Measurements from ENCODE around the gene STXBP5. TPM values are rescaled to one million over a fixed set of nuclear protein-coding genes. Genes with fewer than 3 reads are reported as not detected.

STXBP5 gene
- polyA plus RNA-seq, 1 donor (not counting 4 experiments of a cell fraction or from before 2014, with no cell fraction given): 19.4 TPM

DNA sequence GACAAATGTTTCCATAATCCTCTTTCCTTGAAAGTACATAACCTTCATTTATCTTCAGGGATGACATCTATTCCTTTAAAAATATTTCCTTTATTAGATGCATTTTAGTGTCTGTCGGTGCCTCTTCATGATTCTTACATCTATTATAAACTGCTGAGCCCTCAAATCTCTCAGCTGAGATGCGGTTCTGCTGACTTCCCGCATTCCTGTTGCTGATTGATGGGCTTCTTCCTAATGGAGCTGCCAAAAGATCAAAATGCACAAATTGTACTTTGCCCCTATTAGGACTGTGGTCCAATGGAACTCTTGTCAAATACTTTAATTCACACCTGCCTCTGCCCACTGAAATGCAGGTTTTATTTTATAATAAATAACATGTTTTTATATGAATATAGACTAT, 225.6 kb downstream of the STXBP5 start:
- Histone ChIP-seq H3K27me3 (ENCODE audit: control insufficient read depth, extremely low read depth, insufficient read depth, low read length) (no peaks in the 10 kb centered on the region), H3K27ac (ENCODE audit: control insufficient read depth, insufficient read depth, low read length) (no peak overlapping the region), H3K79me2 (ENCODE audit: control insufficient read depth, insufficient read depth, low read length) (no peaks in the 10 kb centered on the region), H3K4me1 (ENCODE audit: control insufficient read depth, extremely low read depth, insufficient read depth, low read length) (peaks cover 10% of the 10 kb centered on the region), H3K9me3 (ENCODE audit: control insufficient read depth, low read depth, low read length) (no peaks in the 10 kb centered on the region), H3K36me3 (ENCODE audit: control insufficient read depth in 2 of 2, extremely low read depth in 1 of 2, insufficient read depth in 2 of 2, low read length in 2 of 2) (no peaks in the 10 kb centered on the region), H3K9me1 (ENCODE audit: control insufficient read depth, extremely low read depth, insufficient read depth, low read length) (no peaks in the 10 kb centered on the region), H3K9ac (ENCODE audit: control insufficient read depth, extremely low read depth, insufficient read depth, low read length) (no peak overlapping the region), H3K4me3 (ENCODE audit: control insufficient read depth in 2 of 3, extremely low read depth in 1 of 3, insufficient read depth in 2 of 3, low read depth in 1 of 3, low read length in 3 of 3) (no peak overlapping the region), H4K20me1 (ENCODE audit: control insufficient read depth, extremely low read depth, insufficient read depth, low read length) (no peaks in the 10 kb centered on the region), H2AFZ (ENCODE audit: control insufficient read depth, low read length) (no peak overlapping the region), H3K4me2 (ENCODE audit: control insufficient read depth, extremely low read depth, insufficient read depth, low read depth, low read length) (no peak overlapping the region)
- no peak for FAIRE-seq
- no peak for DNase-seq (ENCODE audit: low read depth, low spot score)
- TF ChIP-seq, protein P1, sequence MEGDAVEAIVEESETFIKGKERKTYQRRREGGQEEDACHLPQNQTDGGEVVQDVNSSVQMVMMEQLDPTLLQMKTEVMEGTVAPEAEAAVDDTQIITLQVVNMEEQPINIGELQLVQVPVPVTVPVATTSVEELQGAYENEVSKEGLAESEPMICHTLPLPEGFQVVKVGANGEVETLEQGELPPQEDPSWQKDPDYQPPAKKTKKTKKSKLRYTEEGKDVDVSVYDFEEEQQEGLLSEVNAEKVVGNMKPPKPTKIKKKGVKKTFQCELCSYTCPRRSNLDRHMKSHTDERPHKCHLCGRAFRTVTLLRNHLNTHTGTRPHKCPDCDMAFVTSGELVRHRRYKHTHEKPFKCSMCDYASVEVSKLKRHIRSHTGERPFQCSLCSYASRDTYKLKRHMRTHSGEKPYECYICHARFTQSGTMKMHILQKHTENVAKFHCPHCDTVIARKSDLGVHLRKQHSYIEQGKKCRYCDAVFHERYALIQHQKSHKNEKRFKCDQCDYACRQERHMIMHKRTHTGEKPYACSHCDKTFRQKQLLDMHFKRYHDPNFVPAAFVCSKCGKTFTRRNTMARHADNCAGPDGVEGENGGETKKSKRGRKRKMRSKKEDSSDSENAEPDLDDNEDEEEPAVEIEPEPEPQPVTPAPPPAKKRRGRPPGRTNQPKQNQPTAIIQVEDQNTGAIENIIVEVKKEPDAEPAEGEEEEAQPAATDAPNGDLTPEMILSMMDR (optimal IDR thresholded peaks at IDR 0.05 in 1 of 3, IDR thresholded peaks at IDR 0.05 in 1 of 3, conservative IDR thresholded peaks at IDR 0.05 in 1 of 3; ENCODE audit: extremely low read depth in 1 of 3, insufficient read depth in 2 of 3, low read length in 3 of 3): no peak
- no peak for TF ChIP-seq EZH2 (IDR thresholded peaks at IDR 0.05; ENCODE audit: low read length)
- dilution Hi-C loops (cut with MboI; ENCODE audit: extremely low pct_ligation_motif_present, low sequenced_read_pairs): no loop called here

DNA sequence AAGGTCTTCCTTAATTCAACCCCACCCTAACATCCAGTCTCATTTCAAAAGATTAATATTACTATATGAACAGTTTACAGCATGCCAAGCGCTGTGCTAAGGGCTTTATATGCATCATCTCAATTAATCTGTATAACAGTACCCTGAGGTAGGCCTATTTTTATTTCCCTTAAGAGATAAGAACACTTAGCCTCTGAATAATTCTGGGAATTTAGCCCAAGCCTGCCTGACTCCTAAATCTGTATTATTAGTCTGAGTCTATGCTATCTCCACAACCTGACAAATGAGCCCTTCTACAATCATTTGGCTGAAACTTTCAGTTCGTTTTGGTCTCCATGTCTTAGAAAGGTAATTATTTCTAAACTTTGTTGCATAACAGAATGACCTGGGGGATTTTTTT, 226.6 kb downstream of the STXBP5 start:
- no peaks in the 10 kb centered on the region for H3K9me3 ChIP-seq (ENCODE audit: control insufficient read depth, low read depth, low read length)
- no peak overlapping the region for H3K4me2 ChIP-seq (ENCODE audit: control insufficient read depth, extremely low read depth, insufficient read depth, low read depth, low read length)
- no peaks in the 10 kb centered on the region for H3K27me3 ChIP-seq (ENCODE audit: control insufficient read depth, extremely low read depth, insufficient read depth, low read length)
- H3K27ac ChIP-seq (ENCODE audit: control insufficient read depth, insufficient read depth, low read length): no peak overlapping the region
- FAIRE-seq (no peak), DNase-seq (ENCODE audit: low read depth, low spot score) (no peak)
- H3K79me2 ChIP-seq (ENCODE audit: control insufficient read depth, insufficient read depth, low read length): no peaks in the 10 kb centered on the region
- no peaks in the 10 kb centered on the region for H4K20me1 ChIP-seq (ENCODE audit: control insufficient read depth, extremely low read depth, insufficient read depth, low read length)
- TF ChIP-seq, protein P1 (optimal IDR thresholded peaks at IDR 0.05 in 1 of 3, IDR thresholded peaks at IDR 0.05 in 1 of 3, conservative IDR thresholded peaks at IDR 0.05 in 1 of 3; ENCODE audit: extremely low read depth in 1 of 3, insufficient read depth in 2 of 3, low read length in 3 of 3): no peak
- TF ChIP-seq EZH2 (IDR thresholded peaks at IDR 0.05; ENCODE audit: low read length): no peak
- dilution Hi-C loops (cut with MboI; ENCODE audit: extremely low pct_ligation_motif_present, low sequenced_read_pairs): no loop called here
- no peaks in the 10 kb centered on the region for H3K36me3 ChIP-seq (ENCODE audit: control insufficient read depth in 2 of 2, extremely low read depth in 1 of 2, insufficient read depth in 2 of 2, low read length in 2 of 2)
- no peak overlapping the region for H3K4me3 ChIP-seq (ENCODE audit: control insufficient read depth in 2 of 3, extremely low read depth in 1 of 3, insufficient read depth in 2 of 3, low read depth in 1 of 3, low read length in 3 of 3)
- no peak overlapping the region for H2AFZ ChIP-seq (ENCODE audit: control insufficient read depth, low read length)
- peaks cover 10% of the 10 kb centered on the region for H3K4me1 ChIP-seq (ENCODE audit: control insufficient read depth, extremely low read depth, insufficient read depth, low read length)
- H3K9ac ChIP-seq (ENCODE audit: control insufficient read depth, extremely low read depth, insufficient read depth, low read length): no peak overlapping the region
- no peaks in the 10 kb centered on the region for H3K9me1 ChIP-seq (ENCODE audit: control insufficient read depth, extremely low read depth, insufficient read depth, low read length)
